ENCODE results near the gene SERTM2.
"Not testable (repeated sequence)": the region's sequence is repeated elsewhere in the genome, so short reads cannot be mapped to it uniquely, and the experiment has no call there.

The SERTM2 gene

DNA sequence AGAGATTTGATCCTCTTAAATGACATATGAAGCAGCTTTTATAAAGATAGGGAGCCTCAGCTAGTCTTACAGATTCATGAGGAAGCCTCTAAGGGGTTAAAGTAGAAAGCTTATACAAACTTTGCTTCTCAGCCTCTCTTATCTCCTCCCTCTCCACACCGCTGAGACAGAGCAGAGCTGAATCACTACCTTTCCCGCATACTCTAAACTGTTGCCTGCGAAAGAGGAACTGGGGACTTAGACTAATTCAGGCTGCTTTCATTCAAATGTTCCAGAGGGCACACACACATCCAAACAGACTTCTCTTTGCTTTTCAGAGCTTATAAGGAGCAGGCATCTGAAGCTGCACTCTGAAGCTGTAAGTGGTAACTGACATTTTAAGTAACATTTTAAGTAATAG lies at the start of gene SERTM2:
TSS of gene SERTM2 (plus strand) at position 169 of the 400 bp plus-strand sequence. CDS start 7,213 bp downstream, outside the sequence.
- DNase-seq (ENCODE audit: low spot score): no peak

- no peak for DNase-seq (ENCODE audit: low spot score)
Measured at GRCh38 chrX:111465669-111466068, 45.8 kb upstream of the SERTM2 start.

DNA sequence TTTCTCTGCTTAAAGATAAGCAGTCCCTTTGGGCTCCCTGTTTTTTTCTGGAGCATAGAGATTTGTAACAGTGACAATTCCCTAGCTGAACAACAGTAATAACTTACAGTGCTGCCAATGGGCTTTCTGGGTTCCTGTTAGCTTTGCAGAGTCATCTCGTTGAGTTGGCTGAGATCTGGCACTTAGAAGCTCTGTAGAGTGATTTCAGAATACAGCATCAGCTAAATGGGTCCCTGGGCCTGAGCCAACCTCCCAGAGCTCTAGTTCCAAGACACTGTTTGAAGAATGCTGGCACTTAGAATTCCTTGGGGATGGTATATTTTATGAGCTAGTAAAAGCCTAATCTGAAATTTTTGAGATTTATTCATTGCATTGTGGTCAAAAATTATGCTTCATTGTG lies 43.5 kb upstream of the SERTM2 start:
- DNase-seq (ENCODE audit: low spot score): no peak

GRCh38 chrX:111470681-111471403 lies 40.6 kb upstream of the SERTM2 start:
- DNase-seq (ENCODE audit: low spot score): no peak

DNA sequence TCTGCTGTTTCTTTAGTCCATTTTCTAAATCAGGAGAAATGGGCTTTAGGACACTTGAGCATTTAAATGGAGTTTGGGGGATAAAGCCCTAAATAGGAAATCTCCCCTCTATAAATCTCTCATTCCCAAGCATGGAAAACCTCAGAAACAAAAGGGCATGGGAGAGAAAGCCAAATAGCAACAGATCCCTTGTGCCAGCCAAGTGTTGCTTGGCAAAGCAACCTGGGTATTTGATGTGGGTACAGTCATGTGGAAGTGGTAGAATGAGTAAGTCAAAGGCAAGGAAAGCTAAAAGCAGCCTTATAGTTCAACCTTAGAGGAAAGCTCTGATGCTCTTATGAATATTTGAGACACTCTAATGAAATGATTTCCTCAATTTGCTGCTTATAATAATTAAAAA lies 29.5 kb upstream of the SERTM2 start:
- no peak for DNase-seq (ENCODE audit: low spot score)

DNA sequence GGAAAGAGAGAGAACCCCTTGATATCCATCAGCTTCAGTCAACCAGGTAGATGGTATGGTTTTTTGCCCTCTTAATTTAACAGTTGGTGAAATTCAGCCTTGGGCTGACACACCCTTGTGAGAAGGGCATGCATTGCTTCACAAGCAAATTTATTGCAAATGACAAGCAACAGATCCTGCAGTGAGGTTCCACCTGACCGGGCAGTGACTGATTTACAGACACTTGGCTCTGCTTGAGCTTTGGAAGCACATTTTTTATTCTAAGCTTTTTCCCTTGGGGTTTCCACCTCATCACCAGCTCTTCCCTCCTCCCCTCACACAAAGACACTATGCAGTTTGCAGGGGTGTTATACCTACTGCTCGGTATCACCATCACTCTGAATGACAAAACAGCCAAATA lies 28.3 kb upstream of the SERTM2 start:
- no peak for DNase-seq (ENCODE audit: low spot score)

- no peak for DNase-seq (ENCODE audit: low spot score)
Measured at GRCh38 chrX:111483881-111484280, 27.6 kb upstream of the SERTM2 start.

DNA sequence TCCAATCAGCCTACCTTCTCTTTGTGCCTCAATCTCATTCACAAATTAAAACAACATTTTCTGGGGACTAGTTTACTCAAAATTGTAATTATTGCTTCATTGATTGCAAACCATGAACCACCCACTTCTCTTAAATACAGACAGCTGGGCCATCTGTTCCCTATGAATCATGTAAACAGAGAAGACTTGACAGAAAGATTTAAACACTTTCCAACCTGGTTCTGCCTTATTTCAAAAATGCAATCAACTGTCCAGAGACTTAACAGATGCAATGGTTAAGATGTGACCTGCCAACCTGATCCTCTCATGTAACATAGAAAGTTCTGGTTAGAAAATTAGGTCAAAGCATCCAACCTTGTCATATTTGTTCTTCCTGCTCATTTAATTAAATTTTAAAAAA lies 20.8 kb upstream of the SERTM2 start:
- DNase-seq (ENCODE audit: low spot score): no peak

DNA sequence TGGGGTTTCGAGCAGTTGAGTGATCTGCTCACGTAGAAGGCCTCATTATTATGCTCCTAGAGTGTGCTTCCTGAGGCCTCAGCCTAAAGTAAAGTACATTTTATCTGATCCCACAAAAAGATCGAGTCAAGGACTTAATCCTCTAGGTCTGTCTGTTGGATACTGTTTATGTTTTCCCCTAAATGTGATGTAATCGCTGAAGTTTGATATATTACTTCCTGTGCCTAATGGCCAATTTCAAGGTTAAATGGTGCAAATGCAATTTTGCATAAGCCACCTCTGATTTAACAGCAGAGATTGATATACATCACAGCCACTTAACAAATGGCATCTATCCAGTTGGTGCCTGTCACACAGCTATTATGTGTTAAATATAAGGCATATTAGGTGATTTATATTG lies 19.4 kb upstream of the SERTM2 start:
- no peak for DNase-seq (ENCODE audit: low spot score)

DNA sequence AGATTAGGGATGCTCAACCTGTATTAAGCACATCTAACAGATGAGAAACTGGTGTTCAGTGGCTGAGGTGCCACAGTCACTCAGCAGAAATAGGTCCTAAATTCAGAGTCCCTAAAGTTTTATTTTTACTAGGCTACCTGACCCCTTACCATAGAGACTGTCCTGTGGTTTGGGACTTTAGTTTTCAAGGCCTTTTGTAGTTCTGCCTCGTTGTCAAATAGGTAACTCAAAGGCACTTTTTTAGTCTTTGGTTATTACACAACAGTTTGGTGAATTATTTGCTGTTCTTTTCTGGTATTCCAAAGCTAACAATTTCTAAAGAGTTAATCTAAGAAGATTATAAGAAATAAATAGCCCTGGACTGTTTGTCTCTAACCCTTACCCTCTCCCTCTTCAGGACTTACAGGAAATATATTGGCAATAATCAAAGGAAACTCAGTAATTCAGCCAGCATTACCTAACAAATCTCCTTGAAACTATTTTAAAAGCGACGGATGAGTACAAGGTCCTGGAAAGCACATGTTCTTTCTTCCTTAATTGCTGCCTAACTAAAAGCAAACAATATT lies 12.8 kb upstream of the SERTM2 start:
- no peak for DNase-seq (ENCODE audit: low spot score)

DNA sequence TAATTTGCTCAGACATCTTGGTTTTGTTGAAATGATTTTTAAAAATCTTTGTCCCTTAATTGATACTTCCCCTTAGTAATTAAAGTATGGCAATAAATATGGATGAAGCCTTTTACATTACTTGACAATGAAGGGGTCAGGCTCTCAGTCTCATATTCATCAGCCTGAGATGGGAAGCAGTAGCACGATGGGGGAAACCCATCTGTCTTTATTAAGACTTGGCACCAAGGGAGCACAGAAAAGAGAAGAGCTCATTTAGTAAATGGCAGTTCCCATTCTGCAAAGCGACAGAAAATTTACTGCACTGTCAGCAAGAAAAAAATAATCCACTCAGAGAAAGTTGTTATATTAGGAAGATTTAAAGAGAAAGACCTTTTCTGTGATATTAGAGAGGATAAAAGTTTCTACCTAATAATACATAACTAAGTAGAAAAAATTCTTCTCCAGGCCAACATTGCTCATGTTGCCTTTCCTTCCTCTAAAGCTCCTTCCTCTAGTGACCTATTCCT lies 7.9 kb upstream of the SERTM2 start:
- DNase-seq (ENCODE audit: low spot score): no peak

DNA sequence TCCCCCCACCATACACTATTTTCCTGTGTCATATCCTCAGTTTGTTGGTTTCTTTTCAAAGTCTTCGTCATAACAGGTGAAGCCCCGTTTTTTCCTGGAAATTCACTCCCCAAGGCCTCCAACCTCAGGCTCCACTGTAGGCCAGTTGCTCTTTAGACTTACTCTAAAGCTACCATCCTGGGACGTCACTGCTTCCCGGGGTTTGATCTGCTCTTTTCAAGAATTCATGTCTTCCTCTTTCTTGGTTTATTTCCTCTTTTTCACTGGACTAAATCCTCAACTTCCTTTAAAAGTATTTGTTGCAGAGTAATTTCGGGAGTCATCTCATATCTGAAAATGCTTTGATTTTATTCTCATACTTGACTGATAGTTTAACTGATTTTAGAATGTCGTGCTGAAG lies 6.5 kb upstream of the SERTM2 start:
- no peak for DNase-seq (ENCODE audit: low spot score)

GRCh38 chrX:111505783-111506182 lies 5.7 kb upstream of the SERTM2 start:
- DNase-seq (ENCODE audit: low spot score): no peak

- DNase-seq (ENCODE audit: low spot score): no peak
Measured at GRCh38 chrX:111506826-111507225, 4.6 kb upstream of the SERTM2 start.

DNA sequence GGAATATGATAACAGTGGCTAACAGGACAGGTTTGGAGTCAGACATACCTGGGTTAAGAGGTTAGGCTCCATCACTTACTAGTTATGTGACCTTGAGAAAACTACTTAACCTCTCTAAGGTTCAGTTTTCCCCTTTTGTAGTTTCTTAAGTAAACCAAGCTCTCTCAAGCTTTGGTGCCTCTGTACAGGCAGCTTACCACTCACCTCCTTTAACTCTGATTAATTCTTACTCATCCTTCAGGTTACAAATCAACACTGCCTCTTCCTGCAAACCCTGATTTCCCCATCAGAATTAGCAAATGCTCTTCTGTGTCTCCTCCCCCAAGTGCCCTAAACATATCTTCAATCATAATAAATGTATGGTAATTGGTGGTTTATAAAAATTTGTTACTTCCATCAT lies 3.5 kb upstream of the SERTM2 start:
- no peak for DNase-seq (ENCODE audit: low spot score)

GRCh38 chrX:111515298-111515697 lies 3.9 kb downstream of the SERTM2 start:
- no peak for DNase-seq (ENCODE audit: low spot score)

- DNase-seq (ENCODE audit: low spot score): no peak
Measured at GRCh38 chrX:111518667-111519066, 7.2 kb downstream of the SERTM2 start.

GRCh38 chrX:111519215-111519614 lies 7.8 kb downstream of the SERTM2 start:
- DNase-seq (ENCODE audit: low spot score): no peak

GRCh38 chrX:111520506-111520905 lies 9.1 kb downstream of the SERTM2 start:
- DNase-seq (ENCODE audit: low spot score): no peak

- no peak for DNase-seq (ENCODE audit: low spot score)
Measured at GRCh38 chrX:111521169-111521568, 9.7 kb downstream of the SERTM2 start.

DNA sequence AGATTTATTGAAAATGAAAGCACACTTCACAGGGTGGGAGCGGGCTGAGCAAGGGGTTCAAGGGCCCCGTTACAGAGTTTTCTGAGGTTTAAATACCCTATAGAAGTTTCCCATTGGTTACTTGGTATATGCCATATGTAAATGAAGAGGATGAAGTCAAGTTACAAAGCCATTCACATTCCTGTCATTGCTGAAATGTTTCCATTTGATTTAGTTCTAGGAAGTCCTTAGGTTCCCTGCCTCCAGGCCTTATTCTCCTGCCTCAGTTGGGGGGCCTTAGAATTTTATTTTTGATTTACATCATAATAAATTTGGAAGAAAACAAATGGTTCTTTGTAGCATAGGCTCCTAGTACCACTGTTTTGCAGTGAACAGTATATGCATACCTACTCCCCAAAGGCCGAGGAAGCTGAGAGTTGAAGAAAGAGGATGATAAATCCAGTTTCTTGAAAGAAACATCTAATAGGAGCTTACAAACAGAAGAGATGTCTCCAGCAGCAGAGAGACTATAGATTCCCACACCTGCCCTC lies 31.8 kb downstream of the SERTM2 start:
- no peak for DNase-seq (ENCODE audit: low spot score)

DNA sequence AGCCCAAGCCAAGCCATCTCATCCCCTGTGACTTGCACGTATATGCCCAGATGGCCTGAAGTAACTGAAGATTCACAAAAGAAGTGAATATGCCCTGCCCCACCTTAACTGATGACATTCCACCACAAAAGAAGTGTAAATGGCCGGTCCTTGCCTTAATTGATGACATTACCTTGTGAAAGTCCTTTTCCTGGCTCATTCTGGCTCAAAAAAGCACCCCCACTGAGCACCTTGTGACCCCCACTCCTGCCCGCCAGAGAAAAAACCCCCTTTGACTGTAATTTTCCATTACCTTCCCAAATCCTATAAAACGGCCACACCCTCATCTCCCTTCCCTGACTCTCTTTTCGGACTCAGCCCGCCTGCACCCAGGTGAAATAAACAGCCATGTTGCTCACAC lies 37.8 kb downstream of the SERTM2 start:
- DNase-seq (ENCODE audit: low spot score): not testable (repeated sequence)

GRCh38 chrX:111555406-111555958 lies 44.0 kb downstream of the SERTM2 start:
- DNase-seq (ENCODE audit: low spot score): no peak

Data from CD4-positive, alpha-beta T cell treated with Interleukin-15 for 4 hours (primary cell).